Activated CD4-positive, alpha-beta T cell treated with anti-CD3 and anti-CD28 coated beads for 4 hours (primary cell): ENCODE results near the gene ZFP37.
"Not testable (repeated sequence)": the region's sequence is repeated elsewhere in the genome, so short reads cannot be mapped to it uniquely, and the experiment has no call there.

Experiments used
- DNase-seq, 2 donors: peaks; one replicate each; pipeline ENCODE4 v3.0.0-alpha.2; 2020

Gene ZFP37

GRCh38 chr9:113056191-113057106 is at the start of gene ZFP37:
Gene ZFP37, minus strand, starts transcription at chr9:113056724. Its CDS starts 36 bp downstream, at chr9:113056688.
- peak; percentile 68 to 69 for DNase-seq

DNA sequence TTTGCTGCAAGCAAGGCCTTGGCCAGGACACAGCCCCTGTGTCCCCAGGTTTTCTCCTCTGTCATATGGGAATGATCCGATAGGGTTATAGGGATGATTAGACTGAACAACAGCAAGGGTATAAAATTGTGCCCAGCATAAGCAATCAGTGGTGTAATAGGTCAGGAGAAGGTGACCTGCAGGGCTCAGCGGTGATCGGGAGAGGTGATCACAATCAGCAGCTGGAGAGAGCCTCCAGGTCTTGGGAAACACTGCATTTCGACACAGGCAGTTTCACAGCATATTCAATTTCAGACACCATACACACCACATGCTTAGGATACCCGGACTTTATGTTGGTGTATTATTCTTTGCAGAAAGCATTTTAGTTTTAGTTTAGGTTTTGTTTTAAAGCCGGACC is 48.8 kb upstream of the ZFP37 start:
- DNase-seq, result not testable (repeated sequence)

DNA sequence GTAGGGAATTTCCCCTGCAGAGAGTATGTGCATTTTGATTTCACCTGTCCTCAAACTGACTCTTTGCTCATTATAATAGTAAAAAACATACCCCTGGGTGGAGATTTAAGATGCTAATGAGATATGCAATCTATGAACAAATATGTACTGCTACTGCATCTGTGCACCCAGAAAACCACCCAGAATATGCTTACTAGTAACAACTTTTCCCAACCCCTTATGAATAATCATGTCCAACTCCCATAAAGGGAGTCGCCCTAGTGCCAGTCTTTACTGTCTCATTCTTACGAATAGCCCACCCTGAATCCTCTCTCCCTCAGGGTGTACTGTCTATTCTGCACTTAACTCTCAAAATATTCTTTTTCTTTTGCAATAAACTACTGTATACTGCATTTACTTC is 39.0 kb upstream of the ZFP37 start:
- DNase-seq, result no peak

DNA sequence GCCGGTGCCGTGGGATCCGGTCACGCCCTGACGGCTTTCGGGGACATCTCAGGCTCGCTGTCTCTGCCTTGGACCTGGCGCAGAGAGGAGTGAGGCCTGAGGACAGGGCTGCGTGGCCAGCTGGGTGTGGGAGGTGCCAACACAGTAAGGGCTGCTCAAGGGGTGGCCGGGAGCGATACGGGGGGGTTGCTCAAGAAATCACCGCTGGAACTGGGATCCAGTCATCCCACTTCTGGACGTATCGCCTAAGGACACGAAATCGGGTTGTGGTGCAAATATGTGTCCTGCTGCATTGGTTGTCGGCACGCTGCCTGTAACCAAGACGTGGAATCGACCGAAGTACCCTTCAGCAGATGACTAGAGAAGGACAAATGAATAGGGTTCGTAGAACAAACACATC is 33.4 kb upstream of the ZFP37 start:
- not testable (repeated sequence) for DNase-seq

DNA sequence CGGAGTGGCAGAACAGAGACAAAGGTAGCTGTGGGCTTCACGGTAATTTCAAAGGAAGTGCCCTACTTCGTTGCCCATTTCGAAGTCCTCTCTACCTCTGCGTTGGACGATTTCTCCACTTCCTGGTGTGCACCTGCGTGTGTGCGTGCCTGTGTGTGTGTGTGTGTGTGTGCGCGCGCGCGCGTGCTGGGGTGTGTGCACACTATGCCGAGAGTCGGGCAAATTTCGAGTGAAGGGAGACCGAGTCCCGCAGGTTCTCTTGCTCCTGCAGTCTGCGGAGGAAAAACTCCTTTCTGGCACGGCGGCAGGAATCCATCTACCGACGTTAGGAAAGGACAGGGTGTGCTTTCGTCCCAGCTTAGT is 32.6 kb upstream of the ZFP37 start:
- DNase-seq, result not testable (repeated sequence)

DNA sequence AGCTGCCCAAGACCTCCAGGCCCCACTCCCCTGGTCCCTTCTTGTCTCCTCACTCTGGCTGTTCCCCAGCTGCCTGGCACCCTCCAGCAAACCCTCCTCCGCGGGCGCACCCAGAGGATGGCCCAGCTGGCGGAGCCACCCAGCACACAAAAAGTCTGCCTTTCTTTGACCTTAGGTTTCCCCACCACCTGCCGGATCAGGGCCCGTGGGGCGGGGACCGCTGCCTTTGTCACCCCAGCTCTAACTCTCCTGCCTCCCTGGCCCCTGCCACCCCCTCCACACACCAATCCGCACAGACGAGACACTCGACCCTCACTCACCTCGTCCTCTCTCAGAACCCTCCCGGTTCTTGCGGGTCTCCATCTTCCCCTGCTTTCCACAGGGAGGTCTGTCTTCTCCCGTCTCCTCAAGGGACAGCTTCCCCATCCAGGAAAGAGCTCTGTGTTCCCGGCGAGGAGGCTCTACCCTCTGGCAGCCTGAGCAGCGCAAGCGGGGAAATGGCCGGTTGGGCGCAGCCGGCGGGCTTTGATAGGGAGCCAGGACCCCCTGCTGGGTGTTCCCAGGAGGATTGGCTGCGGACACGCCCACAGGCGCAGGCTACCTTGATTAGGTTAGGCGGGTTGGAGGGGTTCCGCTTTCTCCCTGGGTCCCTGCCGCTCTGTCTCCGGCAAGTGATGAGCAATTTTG is 32.1 kb upstream of the ZFP37 start:
- not testable (repeated sequence) for DNase-seq

- not testable (repeated sequence) for DNase-seq
These were observed 6.4 kb upstream of the ZFP37 start for GRCh38 chr9:113062932-113063310.

DNA sequence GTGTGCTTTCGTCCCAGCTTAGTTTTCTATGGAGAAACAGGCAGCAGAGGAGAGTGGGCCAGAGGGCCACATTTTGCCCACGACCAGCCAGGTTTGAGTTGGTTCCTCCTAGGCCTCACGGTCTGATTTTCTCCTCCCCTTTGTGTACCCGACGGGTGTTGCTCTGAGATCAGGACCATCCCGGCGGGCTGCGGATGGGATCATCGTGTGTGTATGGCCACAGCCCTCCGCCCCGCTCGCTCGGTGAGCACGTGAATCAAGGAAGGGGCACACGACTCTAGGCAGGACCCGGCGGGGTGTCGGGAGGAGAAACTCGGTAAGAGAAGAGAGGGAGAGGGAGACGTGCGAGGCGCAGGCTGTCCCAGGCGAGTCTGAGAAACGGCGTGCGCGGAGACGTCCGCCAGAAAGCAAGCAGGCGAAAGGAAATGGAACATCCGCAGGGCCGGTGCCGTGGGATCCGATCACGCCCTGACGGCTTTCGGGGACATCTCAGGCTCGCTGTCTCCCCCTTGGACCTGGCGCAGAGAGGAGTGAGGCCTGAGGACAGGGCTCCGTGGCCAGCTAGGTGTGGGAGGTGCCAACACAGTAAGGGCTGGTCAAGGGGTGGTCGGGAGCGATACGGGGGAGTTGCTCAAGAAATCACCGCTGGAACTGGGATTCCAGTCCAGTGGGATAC is 5.9 kb upstream of the ZFP37 start:
- not testable (repeated sequence) for DNase-seq

DNA sequence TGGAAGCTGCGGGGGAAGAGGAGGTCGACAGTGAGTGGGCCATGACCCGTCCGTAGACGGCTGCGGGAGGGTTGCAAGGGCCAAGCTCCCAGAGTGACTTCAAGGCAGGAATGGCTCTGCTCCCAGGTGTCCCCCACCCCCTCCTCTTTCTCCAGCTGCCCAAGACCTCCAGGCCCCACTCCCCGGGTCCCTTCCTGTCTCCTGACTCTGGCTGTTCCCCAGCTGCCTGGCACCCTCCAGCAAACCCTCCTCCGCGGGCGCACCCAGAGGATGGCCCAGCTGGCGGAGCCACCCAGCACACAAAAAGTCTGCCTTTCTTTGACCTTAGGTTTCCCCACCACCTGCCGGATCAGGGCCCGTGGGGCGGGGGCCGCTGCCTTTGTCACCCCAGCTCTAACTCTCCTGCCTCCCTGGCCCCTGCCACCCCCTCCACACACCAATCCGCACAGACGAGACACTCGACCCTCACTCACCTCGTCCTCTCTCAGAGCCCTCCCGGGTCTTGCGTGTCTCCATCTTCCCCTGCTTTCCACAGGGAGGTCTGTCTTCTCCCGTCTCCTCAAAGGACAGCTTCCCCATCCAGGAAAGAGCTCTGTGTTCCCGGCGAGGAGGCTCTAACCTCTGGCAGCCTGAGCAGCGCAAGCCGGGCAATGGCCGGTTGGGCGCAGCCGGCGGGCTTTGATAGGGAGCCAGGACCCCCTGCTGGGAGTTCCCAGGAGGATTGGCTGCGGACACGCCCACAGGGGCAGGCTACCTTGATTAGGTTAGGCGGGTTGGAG is 4.7 kb upstream of the ZFP37 start:
- not testable (repeated sequence) for DNase-seq

DNA sequence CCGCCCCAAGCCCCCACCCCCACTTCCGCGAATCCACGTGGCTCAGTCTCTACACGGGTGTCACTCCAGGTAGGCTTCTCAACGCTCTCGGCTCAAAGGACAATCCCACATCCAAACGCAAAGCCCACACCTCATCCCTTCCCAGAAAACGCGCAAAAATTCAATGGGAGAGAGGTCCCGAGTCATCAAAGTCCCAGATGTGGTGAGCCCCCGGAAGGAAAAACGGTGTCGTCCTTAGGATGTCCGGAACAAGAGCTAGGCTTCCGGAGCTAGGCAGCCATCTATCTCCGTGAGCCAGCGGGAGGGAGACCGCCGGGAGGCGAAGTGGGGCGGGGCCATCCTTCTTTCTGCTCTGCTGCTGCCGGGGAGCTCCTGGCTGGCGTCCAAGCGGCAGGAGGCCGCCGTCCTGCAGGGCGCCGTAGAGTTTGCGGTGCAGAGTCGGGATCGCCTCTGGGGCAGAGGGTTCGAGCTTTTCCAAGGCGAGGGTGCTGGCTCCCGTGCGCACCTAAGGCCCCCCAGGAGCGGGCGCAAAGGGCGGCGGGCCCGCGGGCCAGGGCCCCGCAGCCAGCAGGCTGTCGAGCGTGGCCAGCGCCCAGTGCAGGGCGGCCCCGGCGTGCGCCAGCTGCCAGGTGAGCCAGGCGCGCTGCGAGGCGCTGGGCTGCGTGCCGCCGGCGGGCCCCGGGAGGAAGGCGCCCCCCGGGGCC is 3.2 kb upstream of the ZFP37 start:
- DNase-seq, result not testable (repeated sequence)

DNA sequence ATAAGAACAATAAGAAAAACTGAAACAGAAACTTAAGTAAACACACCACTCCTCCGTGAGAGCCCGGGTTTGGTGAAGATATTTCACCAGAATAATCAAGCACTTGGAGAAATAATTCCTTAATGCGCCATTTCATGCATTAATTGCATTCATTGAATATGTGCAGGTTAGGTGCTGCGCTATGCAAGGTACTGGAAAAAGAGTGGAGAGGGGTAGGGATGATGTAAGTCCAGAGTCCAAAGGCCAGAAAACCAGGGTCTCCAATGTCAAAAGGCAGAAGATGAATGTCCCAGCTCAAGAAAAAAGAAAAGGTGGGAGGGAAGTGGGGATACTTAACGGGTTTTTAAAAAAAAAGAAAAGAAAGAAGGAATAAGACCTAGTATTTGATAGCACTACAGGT is 669 bp upstream of the ZFP37 start:
- DNase-seq, result no peak

GRCh38 chr9:113042884-113043657 is 13.5 kb downstream of the ZFP37 start:
- DNase-seq, result no peak

DNA sequence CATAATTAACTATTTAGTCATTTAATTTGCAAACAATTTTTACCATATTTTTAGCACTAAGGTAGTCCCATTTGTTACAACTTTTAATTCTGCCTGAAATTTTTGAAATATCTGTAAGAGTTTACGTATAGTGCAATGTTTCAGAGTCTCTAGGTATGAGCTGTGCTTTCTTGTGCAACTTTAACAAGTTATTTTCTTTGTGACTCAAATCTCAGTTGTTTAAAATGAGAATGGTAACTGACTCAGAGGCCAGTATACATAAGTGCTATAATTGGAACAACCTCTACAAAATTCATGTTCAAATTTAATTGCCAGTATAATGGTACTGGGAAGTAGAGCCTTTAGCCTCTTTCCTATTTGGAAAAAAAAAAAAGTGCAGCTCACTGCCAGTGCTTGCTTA is 30.3 kb downstream of the ZFP37 start:
- no peak for DNase-seq

DNA sequence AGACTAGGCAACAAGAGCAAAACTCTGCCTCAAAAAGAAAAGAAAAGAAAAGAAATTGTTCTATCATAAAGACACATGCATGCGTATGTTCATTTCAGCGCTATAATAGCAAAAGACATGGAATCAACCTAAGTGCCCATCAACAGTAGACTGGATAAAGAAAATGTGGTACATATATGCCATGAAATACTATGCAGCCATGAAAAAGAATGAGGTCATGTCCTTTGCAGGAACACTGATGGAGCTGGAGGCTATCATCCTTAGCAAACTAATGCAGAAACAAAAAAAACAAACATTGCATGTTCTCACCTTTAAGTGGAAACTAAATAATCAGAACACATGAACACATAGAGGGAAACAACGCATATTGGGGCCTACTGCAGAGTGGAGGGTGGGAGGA is 38.3 kb downstream of the ZFP37 start:
- no peak for DNase-seq

GRCh38 chr9:113012492-113012891 is 44.0 kb downstream of the ZFP37 start:
- no peak for DNase-seq

DNA sequence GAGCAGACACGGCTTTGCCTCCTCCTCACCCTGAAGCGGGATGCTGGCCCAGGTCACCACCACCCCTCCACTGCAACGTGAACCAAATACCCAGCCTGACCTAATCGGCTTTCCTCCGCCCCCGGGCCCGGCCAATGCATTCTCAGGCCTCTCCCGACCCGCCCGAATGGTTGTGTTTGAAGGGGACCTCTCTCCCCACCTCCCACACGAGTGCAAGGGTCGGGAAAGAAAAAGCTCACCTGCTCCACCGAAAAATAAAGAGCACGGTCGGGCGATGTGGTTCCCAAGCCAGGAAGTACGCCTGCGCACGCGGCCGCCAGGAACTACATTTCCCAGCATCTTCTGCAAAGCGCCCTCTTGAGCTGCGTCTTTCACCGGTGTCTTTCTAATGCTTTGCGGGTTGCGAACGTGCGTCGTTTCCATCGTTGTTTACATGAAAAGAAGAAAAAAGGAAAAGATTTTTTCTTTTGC is 44.6 kb downstream of the ZFP37 start, which contains the start of gene ZNF883:
ZNF883 (minus strand) TSS at position 282 of the 471 bp plus-strand sequence.
- DNase-seq, result peak in 1 of 2 donors; percentile 6

- DNase-seq, result no peak
These were observed 50.7 kb downstream of the ZFP37 start for GRCh38 chr9:113005777-113006176.

DNA sequence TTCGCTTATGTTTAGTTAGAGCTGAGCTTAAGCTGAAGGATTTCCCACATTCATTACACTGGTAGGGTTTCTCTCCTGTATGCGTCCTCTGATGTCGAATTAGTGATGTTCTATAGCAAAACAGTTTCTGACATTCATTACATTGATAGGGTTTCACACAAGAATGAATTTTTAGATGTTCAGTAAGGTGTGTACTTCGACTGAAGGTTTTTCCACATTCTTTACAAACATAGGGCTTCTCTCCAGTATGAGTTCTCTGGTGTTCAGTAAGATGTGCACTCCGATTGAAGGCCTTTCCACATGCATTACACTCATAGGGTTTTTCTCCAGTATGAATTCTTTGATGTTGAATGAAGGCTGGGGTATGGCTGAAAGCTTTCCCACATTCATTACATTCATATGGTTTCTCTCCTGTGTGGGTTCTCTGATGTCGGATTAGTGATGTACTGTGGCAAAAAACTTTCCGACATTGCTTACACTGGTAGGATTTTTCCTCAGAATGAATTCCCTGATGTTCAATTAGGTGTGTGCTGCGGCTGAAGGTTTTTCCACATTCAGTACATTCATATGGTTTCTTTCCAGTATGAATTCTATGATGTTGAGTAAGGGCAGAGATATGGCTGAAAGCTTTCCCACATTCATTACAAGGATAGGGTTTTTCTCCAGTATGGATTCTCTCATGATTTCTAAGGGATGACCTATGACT is 59.1 kb downstream of the ZFP37 start:
- DNase-seq, result no peak
